ENCODE results near the gene ZBED6.
"Not testable (repeated sequence)": the region's sequence is repeated elsewhere in the genome, so short reads cannot be mapped to it uniquely, and the experiment has no call there.

ZBED6 gene

DNA sequence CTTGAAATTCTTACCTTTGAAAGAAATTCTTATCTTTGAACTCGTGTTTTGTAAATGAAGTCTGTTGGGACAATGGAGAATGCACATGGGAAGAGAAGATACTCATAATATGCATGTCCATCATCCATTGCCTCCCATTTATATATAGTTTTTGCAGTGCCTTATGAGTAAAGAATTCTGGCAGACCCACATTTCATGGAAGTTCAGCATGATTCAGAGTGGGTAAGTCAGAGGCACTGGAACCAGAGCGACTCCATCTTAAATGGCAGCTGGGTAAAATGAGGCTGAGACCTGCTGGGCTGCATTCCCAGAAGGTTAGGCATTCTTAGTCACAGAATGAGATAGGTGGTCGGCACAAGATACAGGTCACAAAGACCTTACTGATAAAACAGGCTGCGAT lies 16.6 kb upstream of the ZBED6 start:
- no peak for DNase-seq

DNA sequence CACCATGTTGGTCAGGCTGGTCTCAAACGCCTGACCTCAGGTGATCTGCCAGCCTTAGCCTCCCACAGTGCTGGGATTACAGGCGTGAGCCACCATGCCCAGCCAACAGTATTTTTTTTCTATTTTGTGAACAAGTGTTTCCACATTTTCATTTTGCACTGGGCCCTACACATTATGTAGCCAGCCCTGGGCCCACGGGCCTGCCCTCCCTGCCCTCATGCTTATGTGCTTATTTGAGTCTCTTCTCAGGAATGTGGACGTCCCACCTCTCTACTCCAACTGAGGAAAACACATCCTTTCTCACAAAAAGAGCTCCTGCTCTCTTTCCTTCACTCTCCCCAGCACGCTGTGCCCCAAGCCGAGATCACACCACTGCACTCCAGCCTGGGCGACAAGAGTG lies 13.5 kb upstream of the ZBED6 start:
- no peak for DNase-seq

DNA sequence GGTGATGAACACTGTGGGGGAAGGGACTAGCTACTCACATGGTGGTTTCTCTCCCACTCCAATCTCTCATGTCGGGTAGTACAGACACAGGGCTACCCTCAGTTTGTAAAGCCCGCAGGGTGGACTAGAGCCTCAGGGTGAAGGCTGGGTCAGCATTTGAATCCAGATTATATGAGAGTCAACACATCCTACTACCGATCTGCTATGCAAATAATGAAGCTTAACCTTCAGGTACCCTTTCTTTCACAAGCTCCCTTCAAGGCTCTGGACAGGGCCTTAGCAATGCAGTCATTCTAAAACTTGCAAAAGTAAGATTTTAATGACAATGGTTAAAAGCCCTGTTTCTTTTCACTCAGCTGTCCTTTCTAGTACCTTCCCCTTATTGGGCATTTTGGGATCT lies 5.5 kb upstream of the ZBED6 start:
- no peak for DNase-seq

DNA sequence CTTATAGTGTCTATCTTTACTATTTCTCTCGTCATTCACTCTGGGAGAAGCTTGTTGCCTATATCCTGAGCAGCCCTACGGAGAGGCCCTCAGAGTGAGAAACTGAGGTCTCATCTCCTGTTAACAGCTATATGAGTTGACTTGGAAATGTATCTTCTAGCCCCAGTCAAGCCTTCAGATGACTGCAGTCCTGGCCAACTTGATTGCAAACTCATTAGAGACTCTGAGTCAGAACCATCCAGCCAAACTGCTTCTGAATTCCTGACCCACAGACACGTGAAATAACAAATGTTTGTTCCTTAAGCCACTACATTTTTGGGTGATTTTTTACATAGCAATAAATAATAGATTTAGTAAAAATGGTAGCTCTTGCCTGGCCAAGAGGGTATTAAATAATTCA lies 3.9 kb upstream of the ZBED6 start:
- no peak for DNase-seq

DNA sequence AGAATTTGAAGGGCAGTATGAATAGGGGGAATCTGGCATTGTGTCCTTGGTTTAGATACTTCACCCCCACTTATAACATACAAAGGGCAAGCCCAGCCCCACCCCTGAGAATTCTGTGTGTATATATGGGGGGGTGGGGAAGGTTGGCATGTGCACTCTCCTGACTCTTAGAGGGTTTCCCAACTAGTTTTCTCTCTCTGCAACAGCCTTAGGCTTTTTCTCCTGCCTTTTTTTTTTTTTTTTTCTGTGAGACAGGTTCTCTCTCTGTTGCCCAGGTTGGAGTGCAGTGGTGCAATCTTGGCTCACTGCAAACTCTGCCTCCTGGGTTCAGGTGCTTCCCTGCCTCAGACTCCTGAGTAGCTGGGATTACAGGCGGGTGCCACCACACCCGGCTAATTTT lies 2.9 kb upstream of the ZBED6 start:
- DNase-seq, result no peak

DNA sequence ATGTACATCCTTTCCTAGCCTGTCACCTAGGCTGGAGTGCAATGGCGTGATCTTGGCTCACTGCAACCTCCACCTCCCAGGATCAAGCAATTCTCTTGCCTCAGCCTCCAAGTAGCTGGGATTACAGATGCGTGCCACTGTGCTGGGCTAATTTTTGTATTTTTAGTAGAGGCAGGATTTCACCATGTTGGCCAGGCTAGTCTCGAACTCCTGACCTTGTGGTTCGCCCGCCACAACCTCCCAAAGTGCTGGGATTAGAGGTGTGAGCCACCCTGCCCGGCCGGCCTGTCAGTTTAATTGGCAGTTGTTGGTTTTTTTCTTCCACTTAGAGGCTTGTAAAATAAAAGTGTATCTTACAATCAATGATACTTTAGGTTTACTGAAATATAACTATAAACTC lies 1.9 kb upstream of the ZBED6 start:
- DNase-seq, result not testable (repeated sequence)

DNA sequence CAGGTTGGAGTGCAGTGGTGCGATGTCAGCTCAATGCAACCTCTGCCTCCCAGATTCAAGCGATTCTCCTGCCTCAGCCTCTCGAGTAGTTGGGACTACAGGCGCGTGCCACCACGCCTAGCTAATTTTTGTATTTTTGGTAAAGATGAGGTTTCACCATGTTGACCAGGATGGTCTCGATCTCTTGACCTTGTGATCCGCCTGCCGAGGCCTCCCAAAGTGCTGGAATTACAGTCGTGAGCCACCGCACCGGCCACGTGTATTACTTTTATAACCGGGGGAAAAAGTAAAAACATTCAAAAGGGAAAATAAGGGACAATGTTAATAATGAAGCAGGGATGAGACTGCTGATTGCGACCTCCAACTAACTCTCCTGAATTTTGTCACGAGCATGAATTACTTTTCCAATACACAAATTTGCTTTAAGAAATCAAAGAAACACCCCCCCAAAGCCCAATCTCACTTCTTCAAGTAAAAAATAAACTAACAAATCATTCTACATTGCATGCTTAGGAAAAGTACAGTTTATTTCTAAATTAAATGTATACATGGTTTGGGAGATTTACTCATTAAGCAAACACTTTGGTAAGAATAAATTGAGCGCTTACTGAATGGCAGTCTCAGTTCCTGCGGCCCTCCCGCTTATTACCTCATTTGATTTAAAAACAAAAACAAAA lies 521 bp upstream of the ZBED6 start:
- no peak for DNase-seq

DNA sequence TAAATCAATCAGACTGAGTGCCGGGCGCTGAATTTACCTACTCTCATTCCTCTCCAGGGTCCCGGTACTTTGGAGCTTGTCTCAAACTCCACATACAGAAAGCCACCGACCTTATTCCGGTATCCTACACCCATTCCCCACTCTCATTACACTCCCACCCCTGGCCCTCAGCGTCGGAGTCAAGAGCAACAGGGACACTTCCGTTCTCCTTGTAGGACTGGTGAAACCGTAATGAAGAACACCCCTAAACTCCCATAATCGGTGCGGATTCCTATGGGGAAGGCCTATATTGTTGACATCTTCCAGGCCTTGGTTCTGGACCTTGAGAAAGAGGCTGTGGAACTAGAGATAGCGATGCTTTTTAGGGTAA lies 798 bp downstream of the ZBED6 start:
- DNase-seq, result peak; percentile 55

DNA sequence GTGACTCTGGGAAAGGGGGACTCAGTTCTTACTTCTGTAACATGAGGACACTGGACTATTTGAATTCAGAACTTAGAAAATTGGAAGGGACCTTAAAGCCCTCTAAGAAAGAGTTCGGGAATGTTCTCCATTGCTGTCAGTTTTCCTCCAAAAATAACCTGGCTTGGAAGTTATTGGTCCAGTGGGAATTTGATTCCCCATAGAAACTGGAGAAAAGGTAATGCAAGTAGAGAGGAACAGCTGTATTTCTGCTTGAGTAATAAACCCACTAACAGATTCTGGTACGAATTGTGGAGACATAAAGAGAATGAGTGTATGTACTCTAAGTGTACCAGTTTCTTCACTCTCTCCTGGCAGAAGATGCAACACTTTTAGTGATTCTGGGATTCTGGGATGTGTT lies 1.8 kb downstream of the ZBED6 start:
- no peak for DNase-seq

DNA sequence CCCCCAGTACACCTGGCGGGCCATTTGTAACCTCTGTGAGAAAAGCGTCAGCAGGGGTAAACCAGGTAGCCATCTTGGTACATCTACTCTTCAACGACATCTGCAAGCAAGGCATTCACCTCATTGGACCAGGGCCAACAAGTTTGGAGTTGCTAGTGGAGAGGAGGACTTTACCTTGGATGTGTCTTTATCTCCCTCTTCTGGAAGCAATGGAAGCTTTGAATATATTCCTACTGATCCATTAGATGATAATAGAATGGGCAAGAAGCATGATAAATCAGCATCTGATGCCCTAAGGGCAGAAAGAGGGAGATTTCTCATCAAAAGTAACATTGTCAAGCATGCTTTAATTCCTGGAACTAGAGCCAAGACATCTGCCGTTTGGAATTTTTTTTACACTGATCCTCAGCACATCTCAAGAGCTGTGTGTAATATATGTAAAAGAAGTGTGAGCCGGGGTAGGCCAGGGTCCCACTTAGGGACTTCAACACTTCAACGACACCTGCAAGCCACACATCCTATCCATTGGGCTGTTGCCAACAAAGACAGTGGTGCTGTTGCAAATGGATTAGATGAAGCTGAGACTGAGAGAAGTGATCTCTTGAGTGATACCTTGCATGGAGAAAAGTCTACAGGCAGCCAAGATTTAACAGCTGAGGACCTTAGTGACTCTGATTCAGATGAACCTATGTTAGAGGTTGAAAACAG lies 2.7 kb downstream of the ZBED6 start:
- peak; percentile 28 for DNase-seq

DNA sequence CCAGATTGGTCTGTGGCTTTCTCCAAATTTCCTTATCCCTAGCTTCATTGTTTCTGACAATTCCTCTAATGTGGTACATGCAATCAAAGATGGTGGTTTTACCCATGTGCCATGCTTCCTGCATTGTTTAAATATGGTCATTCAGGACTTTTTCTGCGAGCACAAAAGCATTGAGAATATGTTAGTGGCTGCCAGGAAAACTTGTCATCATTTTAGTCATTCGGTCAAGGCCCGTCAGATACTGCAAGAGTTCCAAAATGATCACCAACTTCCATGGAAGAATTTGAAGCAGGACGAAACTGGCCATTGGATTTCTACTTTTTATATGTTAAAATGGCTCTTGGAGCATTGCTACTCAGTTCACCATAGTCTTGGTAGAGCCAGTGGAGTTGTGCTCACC lies 3.7 kb downstream of the ZBED6 start:
- DNase-seq, result no peak

DNA sequence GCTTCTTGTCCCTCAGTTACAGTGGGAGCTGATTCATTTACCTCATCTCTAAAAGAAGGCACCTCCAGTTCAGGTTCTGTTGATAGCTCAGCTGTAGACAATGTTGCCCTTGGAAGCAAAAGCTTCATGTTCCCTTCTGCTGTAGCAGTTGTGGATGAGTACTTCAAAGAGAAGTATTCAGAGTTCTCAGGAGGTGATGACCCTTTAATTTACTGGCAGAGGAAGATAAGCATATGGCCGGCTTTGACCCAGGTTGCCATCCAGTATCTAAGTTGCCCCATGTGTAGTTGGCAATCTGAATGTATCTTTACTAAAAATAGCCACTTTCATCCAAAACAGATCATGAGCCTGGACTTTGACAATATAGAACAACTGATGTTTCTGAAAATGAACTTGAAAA lies 4.5 kb downstream of the ZBED6 start:
- DNase-seq, result peak; percentile 75

DNA sequence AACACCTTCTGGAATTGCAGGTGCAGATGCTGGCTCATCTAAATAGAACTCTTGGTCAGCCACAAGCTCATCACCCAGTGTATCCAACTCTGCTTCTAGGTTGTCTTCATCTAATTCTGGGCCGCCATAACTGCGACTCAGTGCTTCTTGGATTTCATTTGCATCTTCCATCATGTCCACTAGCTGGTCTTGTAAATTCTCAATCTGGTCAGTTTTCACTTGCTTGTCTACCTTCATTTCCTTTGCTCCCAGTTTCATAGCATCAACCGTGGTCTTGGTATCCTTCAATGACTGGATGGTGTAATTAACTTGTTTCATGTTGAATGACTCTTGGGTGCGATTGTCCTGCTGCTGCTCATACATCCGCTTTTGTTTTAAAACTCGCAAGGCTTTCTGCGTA lies 10.3 kb downstream of the ZBED6 start:
- DNase-seq, result no peak

DNA sequence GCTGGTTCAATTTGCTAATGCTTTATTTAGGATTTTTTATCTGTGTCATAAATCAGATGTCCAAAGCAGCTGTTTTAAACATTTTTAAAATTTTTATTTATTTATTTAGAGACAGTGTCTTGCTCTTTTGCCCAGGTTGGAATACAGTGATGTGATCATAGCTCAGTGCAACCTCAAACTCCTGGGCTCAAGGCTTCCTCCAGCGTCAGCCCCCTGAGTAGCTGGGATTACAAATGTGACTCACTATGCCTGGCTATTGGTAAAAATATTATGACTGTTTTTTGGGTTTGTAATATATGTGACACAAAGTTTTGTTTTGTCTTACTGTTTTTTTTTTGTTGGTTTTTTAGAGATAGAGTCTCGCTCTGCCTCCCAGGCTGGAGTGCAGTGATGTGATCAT lies 11.8 kb downstream of the ZBED6 start:
- DNase-seq, result no peak

DNA sequence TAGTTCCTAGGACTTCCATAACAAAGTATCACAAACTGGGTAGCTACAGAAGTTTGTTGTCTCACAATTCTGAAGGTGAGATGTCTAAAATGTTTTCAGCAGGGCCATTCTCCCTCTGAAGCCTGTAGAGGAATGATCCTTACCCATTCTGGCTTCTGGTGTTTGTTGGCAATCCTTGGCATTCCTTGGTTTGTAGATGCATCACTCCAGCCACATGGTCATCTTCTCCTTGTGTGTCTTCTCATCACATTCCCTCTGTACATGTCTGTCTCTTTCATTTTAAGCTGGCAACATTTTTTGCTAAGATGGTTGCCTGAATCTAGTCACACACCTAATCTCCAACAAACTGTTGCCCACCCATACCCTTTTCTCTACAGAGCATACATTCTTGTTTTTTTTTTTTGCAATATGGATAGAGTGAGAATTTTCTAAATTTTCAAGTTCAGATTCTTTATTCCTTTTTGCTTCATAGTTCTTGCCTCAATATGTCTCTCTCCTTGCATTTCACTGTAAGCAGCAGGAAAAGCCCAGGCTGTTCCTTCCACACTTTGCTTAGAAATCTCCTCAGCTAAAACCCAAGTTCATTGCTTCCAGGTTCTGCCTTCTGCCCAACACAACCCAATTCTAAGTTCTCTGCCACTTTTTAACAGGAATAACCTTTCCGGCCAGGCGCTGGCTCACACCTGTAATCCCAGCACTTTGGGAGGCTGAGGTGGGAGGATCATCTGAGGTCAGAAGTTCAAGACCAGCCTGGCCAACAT lies 18.3 kb downstream of the ZBED6 start:
- DNase-seq, result no peak

DNA sequence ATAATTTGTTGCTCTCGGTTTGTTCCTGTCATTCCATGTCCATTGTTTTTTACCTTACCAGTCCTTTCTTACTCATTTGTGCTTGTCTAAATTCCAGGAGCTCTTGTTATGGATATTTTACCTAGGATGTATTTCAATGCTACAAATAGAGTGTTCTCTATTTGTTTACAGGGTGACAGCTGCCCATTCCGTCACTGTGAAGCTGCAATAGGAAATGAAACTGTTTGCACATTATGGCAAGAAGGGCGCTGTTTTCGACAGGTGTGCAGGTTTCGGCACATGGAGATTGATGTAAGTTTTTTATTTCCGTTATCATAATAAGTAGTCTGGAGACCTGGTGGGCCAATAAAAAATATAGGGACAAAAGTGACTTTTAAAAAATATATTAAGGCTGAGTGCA lies 23.0 kb downstream of the ZBED6 start:
- no peak for DNase-seq

DNA sequence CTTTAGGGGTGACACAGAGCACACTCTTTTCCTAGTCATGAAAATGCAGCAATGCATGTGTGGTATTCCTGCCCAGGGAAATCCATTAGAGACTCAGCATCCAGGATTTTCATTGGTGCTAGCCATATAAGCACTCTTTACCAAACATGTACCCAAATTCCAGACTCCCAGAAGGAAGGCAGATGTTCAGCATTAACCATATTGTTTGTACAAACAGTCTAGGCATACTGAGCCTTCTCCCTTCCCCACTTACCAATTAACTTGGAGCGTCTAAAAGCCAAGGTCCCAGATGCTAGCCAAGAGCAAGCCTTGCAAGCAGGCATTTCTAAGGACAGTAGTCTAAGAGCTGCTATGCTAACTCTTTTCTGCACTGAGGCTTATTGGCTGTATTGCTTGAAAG lies 27.9 kb downstream of the ZBED6 start:
- no peak for DNase-seq

DNA sequence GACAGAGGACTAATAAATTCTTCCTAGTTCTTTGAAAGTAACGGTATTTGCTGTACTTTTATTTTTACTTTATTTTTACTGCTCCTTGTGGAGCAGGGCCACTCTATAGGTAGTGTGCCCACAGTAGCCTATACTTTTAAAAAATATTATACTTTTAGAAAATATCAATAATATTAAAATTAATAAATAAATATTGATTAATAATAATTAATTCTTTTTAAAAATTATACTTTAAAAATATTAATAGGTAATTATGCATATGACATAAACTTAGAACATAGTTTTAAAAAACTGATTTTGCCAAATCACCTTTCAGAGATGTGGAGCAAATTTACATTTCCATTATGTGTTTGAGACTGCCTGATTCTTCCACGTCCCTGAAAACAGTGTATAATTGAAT lies 30.8 kb downstream of the ZBED6 start:
- DNase-seq, result no peak

DNA sequence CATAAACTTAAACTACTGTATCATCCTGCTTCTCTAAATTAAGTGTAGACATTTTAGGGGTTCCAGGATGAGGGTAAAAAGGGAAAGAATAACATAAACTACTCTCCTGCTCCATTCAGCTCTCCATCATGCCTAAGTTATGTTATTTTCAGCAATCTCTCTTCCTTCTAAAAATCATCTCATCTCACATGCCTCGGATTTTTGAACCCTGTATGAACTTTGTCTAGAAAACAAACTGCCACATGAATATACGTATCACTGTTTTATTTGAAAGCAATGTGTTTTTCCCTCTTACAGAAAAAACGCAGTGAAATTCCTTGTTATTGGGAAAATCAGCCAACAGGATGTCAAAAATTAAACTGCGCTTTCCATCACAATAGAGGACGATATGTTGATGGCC lies 32.6 kb downstream of the ZBED6 start:
- DNase-seq, result no peak

DNA sequence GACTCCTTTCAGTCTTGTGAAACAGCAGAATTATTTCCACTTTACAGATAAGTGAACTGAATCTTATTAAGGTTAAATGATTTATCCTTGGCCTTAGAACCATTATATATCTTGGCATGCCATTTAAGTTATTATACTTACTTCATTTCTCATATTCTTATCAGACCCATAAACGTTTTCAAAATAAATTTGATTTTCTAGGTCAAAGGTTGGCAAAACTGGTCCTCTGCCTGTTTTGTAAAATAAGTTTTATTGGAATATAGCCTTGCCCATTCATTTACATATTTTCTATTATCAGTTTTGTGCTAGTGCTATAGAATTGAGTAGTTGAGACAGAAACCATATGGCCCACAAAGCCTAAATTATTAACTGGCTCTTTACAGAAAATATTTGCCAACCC lies 33.1 kb downstream of the ZBED6 start:
- DNase-seq, result no peak

DNA sequence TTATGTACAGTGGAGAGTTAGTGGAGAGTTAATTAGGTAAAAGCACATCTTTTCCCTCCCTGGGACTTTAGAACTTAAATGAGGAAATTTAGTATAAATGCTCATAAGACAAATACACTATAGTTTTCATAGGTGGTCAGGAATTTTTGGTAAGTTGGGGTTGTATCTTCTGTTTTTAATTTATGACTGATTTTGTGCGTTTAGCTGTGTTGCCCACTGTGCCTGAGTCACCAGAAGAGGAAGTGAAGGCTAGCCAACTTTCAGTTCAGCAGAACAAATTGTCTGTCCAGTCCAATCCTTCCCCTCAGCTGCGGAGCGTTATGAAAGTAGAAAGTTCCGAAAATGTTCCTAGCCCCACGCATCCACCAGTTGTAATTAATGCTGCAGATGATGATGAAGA lies 33.8 kb downstream of the ZBED6 start:
- not testable (repeated sequence) for DNase-seq

DNA sequence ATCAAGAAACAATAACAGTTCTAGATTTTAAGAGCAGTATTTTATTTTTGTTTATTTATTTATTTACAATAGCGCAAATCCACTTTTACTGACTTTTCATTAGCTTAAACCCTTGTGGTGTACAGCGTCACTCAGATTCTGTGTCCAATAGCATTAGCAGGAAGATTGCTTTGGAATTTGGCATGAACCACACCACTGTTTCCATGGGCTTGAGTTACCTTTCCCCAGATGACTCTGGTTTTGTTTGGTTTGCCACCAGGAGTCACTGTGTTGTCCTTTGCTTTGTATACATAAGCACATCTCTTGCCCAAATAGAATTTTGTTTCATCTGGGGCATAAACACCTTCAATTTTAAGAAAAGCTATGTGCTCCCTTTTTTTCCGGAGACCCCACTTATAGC lies 40.1 kb downstream of the ZBED6 start:
- DNase-seq, result no peak

DNA sequence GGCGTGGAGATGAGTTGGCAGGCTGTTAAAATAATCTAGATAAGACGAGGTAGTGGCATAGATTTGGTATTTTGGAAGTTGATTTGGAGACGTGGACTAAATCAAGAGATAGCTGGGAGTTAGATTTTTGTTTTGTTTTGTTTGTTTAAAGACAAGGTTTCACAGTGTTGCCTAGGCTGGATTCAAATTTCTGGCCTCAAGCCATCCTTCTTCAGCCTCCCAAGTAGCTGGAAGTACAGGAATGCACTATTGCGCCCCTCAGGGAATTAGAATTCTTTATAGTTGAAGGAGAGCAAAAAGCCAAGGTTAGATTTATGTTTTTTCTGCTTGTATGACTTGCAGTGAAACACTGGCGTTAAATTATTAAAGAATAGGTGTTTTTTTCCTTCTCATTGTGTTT lies 43.7 kb downstream of the ZBED6 start:
- no peak for DNase-seq

DNA sequence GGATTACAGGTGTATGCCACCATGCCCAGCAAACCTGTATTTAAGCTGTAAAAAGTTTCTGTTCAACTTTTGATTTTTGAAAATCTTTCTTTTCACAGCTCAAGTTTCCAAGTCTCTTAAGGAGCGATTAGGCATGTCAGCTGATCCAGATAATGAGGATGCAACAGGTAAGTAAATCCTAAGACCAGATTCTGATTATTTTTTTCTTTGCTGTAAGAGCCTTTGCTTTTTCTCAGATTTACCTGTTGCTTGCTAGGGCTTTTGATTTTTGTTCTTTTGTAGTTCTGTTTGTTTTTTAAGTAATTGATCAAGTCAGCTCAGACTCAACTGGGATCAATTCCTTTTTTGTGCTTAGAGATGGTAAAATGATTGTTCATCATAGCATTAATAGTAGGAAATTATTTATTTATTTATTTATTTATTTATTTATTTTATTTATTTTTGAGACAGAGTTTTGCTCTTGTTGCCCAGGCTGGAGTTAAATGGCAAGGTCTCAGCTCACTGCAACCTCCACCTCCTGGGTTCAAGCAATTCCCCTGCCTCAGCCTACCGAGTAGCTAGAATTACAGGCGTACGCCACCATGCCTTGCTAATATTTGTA lies 44.9 kb downstream of the ZBED6 start:
- DNase-seq, result no peak

Measured in hematopoietic multipotent progenitor cell treated with erythropoietin and hydrocortisone succinate and interleukin-3 and kit ligand, for 8 days (in vitro differentiated cells).